ENCODE results near the gene GRIK5.

DNA sequence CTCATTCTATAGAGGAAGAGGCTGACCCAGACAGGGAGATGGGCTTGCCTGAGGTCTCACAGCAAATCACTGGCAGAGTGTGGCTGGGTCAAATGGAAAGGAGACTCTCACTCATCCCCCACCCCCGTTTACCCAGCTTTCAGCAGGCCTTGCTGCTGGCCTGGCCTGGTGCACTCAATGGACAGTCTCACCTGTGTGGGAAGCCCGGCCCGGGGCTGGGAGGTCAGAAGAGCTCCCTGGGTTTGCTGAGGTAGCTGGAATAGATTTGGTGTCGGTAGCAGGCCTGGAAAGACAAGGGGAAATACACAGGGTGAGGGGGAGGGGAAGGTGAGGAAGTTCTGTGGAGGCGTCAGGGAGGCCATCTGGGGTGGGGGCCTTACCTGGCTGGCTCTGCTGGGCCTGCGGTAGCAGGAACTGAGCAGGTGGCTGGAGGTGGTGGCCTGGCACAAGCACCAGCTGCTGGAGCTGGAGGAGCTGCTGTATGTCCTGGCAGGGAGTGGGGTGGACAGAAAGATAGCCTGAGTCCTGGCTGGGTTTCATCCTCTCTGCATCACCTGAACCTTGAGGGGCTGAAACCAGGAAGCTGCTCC is 29.4 kb upstream of the GRIK5 start:
- TF ChIP-seq, protein P1, sequence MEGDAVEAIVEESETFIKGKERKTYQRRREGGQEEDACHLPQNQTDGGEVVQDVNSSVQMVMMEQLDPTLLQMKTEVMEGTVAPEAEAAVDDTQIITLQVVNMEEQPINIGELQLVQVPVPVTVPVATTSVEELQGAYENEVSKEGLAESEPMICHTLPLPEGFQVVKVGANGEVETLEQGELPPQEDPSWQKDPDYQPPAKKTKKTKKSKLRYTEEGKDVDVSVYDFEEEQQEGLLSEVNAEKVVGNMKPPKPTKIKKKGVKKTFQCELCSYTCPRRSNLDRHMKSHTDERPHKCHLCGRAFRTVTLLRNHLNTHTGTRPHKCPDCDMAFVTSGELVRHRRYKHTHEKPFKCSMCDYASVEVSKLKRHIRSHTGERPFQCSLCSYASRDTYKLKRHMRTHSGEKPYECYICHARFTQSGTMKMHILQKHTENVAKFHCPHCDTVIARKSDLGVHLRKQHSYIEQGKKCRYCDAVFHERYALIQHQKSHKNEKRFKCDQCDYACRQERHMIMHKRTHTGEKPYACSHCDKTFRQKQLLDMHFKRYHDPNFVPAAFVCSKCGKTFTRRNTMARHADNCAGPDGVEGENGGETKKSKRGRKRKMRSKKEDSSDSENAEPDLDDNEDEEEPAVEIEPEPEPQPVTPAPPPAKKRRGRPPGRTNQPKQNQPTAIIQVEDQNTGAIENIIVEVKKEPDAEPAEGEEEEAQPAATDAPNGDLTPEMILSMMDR (IDR thresholded peaks at IDR 0.05; ENCODE audit: low read depth, low read length) = no peak
- no peak for TF ChIP-seq POLR2A (IDR thresholded peaks at IDR 0.05; ENCODE audit: extremely low read depth, insufficient read length)
- TF ChIP-seq MYC (IDR thresholded peaks at IDR 0.05; ENCODE audit: low read depth, low read length) = no peak

Data from NB4 (cell line).